Naive thymus-derived CD8-positive, alpha-beta T cell (primary cell): ENCODE results near the gene CNGB1. TPM values are rescaled to one million over a fixed set of nuclear protein-coding genes. Genes with fewer than 3 reads are reported as not detected.
A peak's percentile ranks its signal among the peaks of the same experiment; 100 is the strongest.

ENCODE experiments used
- ATAC-seq, 2 donors: fragments of 150-1000 bp; cut with Tn5 transposase in 1 of 2; sonication (Bioruptor Pico), chemical (Tn5 transposase) in 1 of 2; 1 replicate in 1 of 2; 2 replicates in 1 of 2; pipeline ENCODE4 v1.10.0; 2021; ENCODE audit warnings: mild to moderate bottlenecking in 2 of 2, moderate library complexity in 2 of 2
- POLR2A ChIA-PET: fragments of 350-600 bp; sonication (Branson Sonifier 250); formaldehyde crosslinking; loops from one replicate; lab custom pipeline; 2021; ENCODE audit warnings: antibody characterized with exemption; lab: Charles Lee
- DNase-seq, 10 donors: peaks; one replicate each; pipeline versions ENCODE4 v3.0.0 to v3.0.0-alpha.2; 2020 to 2022
- H3K27ac Mint-ChIP-seq, 10 donors: one replicate each; pipeline ENCODE4 v1.8.0; 2020 to 2022; ENCODE audit warnings: mild to moderate bottlenecking in 10 of 10, mixed read lengths in 10 of 10, moderate library complexity in 4 of 10, inconsistent platforms in 1 of 10
- H3K27me3 Mint-ChIP-seq, 5 donors: one replicate each; pipeline ENCODE4 v1.8.0; 2021 to 2022; ENCODE audit warnings: mixed read lengths in 5 of 5
- H3K36me3 Mint-ChIP-seq, 3 donors: one replicate each; pipeline ENCODE4 v1.8.0; 2020 to 2022; ENCODE audit warnings: mixed read lengths in 3 of 3, mild to moderate bottlenecking in 2 of 3, inconsistent platforms in 1 of 3
- H3K4me1 Mint-ChIP-seq, 4 donors: one replicate each; pipeline ENCODE4 v1.8.0; 2021 to 2022; ENCODE audit warnings: mixed read lengths in 4 of 4
- H3K4me3 Mint-ChIP-seq, 10 donors: one replicate each; pipeline ENCODE4 v1.8.0; 2020 to 2022; ENCODE audit warnings: mild to moderate bottlenecking in 10 of 10, mixed read lengths in 10 of 10, moderate library complexity in 6 of 10, inconsistent platforms in 1 of 10
- H3K9me3 Mint-ChIP-seq, 9 donors: one replicate each; pipeline ENCODE4 v1.8.0; 2020 to 2022; ENCODE audit warnings: mixed read lengths in 9 of 9, mild to moderate bottlenecking in 3 of 9, inconsistent platforms in 1 of 9, moderate library complexity in 1 of 9
- polyA plus RNA-seq, 3 donors: library from polyadenylated mRNA; unstranded; fragments of 300-500 nt; fragmentation: Illumina TruSeq; gene quantifications; one replicate each; pipeline ENCODE4 v1.2.3, GENCODE V29; 2021
- total RNA-seq, 8 experiments: library from RNA in 2 of 8; stranded (reverse) in 2 of 8; gene quantifications; one replicate each; pipeline ENCODE4 v1.2.3 and lab custom pipeline; 2021 to 2026

The CNGB1 gene
- total and polyA plus RNA-seq, 5 experiments from 2014 or later, result not detected

GRCh38 chr16:58002416-58002800, 31.5 kb upstream of the CNGB1 start:
- Mint-ChIP-seq H3K27ac (peak overlapping the region in 7 of 10 donors; percentile 52 to 95 (median 81)), H3K36me3 (peaks cover 0 to 48% (median 12%) of the 10 kb centered on the region in 3 donors), H3K9me3 (no peaks in the 10 kb centered on the region), H3K4me3 (peak overlapping the region in 7 of 10 donors; percentile 8 to 96 (median 74)), H3K4me1 (peaks cover 25 to 63% (median 57%) of the 10 kb centered on the region in 4 donors), H3K27me3 (no peaks in the 10 kb centered on the region)
- POLR2A ChIA-PET, result interaction anchor here (5.6 kb wide), 1 partner anchor 15 kb away, joined by 26 read pairs; no protein-coding TSS in a partner anchor
- ATAC-seq, result no peak
- DNase-seq, result peak in 1 of 10 donors; percentile 52

GRCh38 chr16:58001781-58002415, 31.0 kb upstream of the CNGB1 start:
- Mint-ChIP-seq H3K9me3 (no peaks in the 10 kb centered on the region), H3K4me3 (peak overlapping the region; percentile 65 to 96 (median 91)), H3K4me1 (peaks cover 26 to 65% (median 61%) of the 10 kb centered on the region in 4 donors), H3K27me3 (no peaks in the 10 kb centered on the region), H3K36me3 (peaks cover 0 to 49% (median 10%) of the 10 kb centered on the region in 3 donors), H3K27ac (peak overlapping the region; percentile 69 to 95 (median 88))
- DNase-seq, result no peak
- ATAC-seq, result no peak
- POLR2A ChIA-PET, result interaction anchor here (1.0 to 5.6 kb wide), 4 partner anchors 14 to 459 kb away, joined by 3 to 26 read pairs (median 15); partner anchors contain the start of genes ADGRG5 and KATNB1

GRCh38 chr16:58000706-58001676, 30.1 kb upstream of the CNGB1 start, which contains the start of gene USB1:
USB1 (plus strand) TSS chr16:58001407; CDS start chr16:58001484, 77 bp downstream.
- peaks cover 26 to 67% (median 63%) of the 10 kb centered on the region in 4 donors for H3K4me1 Mint-ChIP-seq
- ATAC-seq, result peak; percentile 75 to 76
- POLR2A ChIA-PET, result interaction anchor here (1.0 to 5.6 kb wide), 11 partner anchors 12 to 458 kb away, joined by 3 to 26 read pairs (median 5); partner anchors contain the start of genes ADGRG5, CFAP20 and KATNB1

GRCh38 chr16:57999971-58000705, 29.2 kb upstream of the CNGB1 start, which contains the start of gene ZNF319:
ZNF319 (minus strand) TSS chr16:58000672; CDS start chr16:57998265, 2,407 bp downstream.
- peaks cover 0 to 41% (median 0%) of the 10 kb centered on the region in 3 donors for H3K36me3 Mint-ChIP-seq
- H3K27me3 Mint-ChIP-seq, result no peaks in the 10 kb centered on the region
- POLR2A ChIA-PET, result interaction anchor here (0.7 to 5.6 kb wide), 11 partner anchors 13 to 311 kb away, joined by 3 to 26 read pairs (median 5); partner anchors contain the start of genes CFAP20 and KATNB1

More at GRCh38 chr16:58000706-58001676, 30.1 kb upstream of the CNGB1 start, which contains the start of gene USB1:
- Mint-ChIP-seq H3K36me3 (peaks cover 0 to 41% (median 2%) of the 10 kb centered on the region in 3 donors), H3K4me3 (peak within 1 kb of the TSS; percentile 88 to 96 (median 91)), H3K27ac (peak within 1 kb of the TSS; percentile 79 to 97 (median 91)), H3K27me3 (no peaks in the 10 kb centered on the region), H3K9me3 (no peaks in the 10 kb centered on the region)
- peak; percentile 73 to 90 (median 88) for DNase-seq

GRCh38 chr16:57999366-57999970, 28.5 kb upstream of the CNGB1 start:
- peaks cover 0 to 40% (median 0%) of the 10 kb centered on the region in 3 donors for H3K36me3 Mint-ChIP-seq

More at GRCh38 chr16:57999971-58000705, 29.2 kb upstream of the CNGB1 start, which contains the start of gene ZNF319:
- Mint-ChIP-seq H3K4me1 (peaks cover 26 to 74% (median 65%) of the 10 kb centered on the region in 4 donors), H3K4me3 (peak within 1 kb of the TSS; percentile 88 to 96 (median 91)), H3K9me3 (no peaks in the 10 kb centered on the region), H3K27ac (peak within 1 kb of the TSS; percentile 81 to 97 (median 93))
- ATAC-seq (peak; percentile 12 to 17), DNase-seq (peak in 4 of 10 donors; percentile 21 to 67 (median 26))

GRCh38 chr16:57998992-57999365, 28.1 kb upstream of the CNGB1 start:
- peaks cover 0 to 35% (median 0%) of the 10 kb centered on the region in 3 donors for H3K36me3 Mint-ChIP-seq
- no peaks in the 10 kb centered on the region for H3K9me3 Mint-ChIP-seq
- no peaks in the 10 kb centered on the region for H3K27me3 Mint-ChIP-seq
- peaks cover 30 to 77% (median 65%) of the 10 kb centered on the region in 4 donors for H3K4me1 Mint-ChIP-seq
- H3K4me3 Mint-ChIP-seq, result peak overlapping the region; percentile 79 to 91 (median 84)
- H3K27ac Mint-ChIP-seq, result peak overlapping the region; percentile 80 to 96 (median 90)
- DNase-seq (peak in 1 of 10 donors; percentile 27), ATAC-seq (no peak)
- POLR2A ChIA-PET, result interaction anchor here (0.6 to 5.6 kb wide), 8 partner anchors 11 to 875 kb away, joined by 3 to 26 read pairs (median 6); partner anchors contain the start of gene KATNB1

More at GRCh38 chr16:57999366-57999970, 28.5 kb upstream of the CNGB1 start:
- DNase-seq (peak in 8 of 10 donors; percentile 16 to 70 (median 54)), ATAC-seq (peak; percentile 26 to 47)
- H3K27ac Mint-ChIP-seq, result peak overlapping the region; percentile 80 to 96 (median 90)
- H3K4me1 Mint-ChIP-seq, result peaks cover 27 to 75% (median 65%) of the 10 kb centered on the region in 4 donors
- H3K27me3 Mint-ChIP-seq, result no peaks in the 10 kb centered on the region
- H3K9me3 Mint-ChIP-seq, result no peaks in the 10 kb centered on the region
- POLR2A ChIA-PET, result interaction anchor here (0.6 to 5.6 kb wide), 11 partner anchors 12 to 876 kb away, joined by 3 to 26 read pairs (median 5); partner anchors contain the start of genes CFAP20 and KATNB1
- H3K4me3 Mint-ChIP-seq, result peak overlapping the region; percentile 79 to 91 (median 84)

- peaks cover 0 to 32% (median 0%) of the 10 kb centered on the region in 3 donors for H3K36me3 Mint-ChIP-seq
- ATAC-seq, result peak in 1 of 2 donors; percentile 14
- H3K9me3 Mint-ChIP-seq, result no peaks in the 10 kb centered on the region
- H3K4me1 Mint-ChIP-seq, result peaks cover 30 to 78% (median 62%) of the 10 kb centered on the region in 4 donors
- H3K4me3 Mint-ChIP-seq, result peak overlapping the region; percentile 79 to 91 (median 84)
- DNase-seq, result peak in 9 of 10 donors; percentile 21 to 72 (median 40)
- POLR2A ChIA-PET, result interaction anchor here (1.1 to 5.6 kb wide), 4 partner anchors 11 to 309 kb away, joined by 3 to 26 read pairs (median 11); partner anchors contain the start of gene KATNB1
- no peaks in the 10 kb centered on the region for H3K27me3 Mint-ChIP-seq
- peak overlapping the region; percentile 80 to 96 (median 90) for H3K27ac Mint-ChIP-seq
Observed at GRCh38 chr16:57998486-57998885, 27.6 kb upstream of the CNGB1 start.

GRCh38 chr16:57997528-57998265, 26.8 kb upstream of the CNGB1 start:
- Mint-ChIP-seq H3K36me3 (peaks cover 0 to 25% (median 0%) of the 10 kb centered on the region in 3 donors), H3K27ac (peak overlapping the region; percentile 80 to 96 (median 90)), H3K4me1 (peaks cover 33 to 77% (median 62%) of the 10 kb centered on the region in 4 donors), H3K27me3 (no peaks in the 10 kb centered on the region), H3K9me3 (no peaks in the 10 kb centered on the region), H3K4me3 (peak overlapping the region; percentile 79 to 91 (median 84))
- POLR2A ChIA-PET, result interaction anchor here (0.7 to 5.6 kb wide), 3 partner anchors 10 to 308 kb away, joined by 3 to 26 read pairs (median 3); partner anchors contain the start of gene CFAP20
- ATAC-seq, result no peak
- no peak for DNase-seq

- Mint-ChIP-seq H3K36me3 (peaks cover 0 to 20% (median 0%) of the 10 kb centered on the region in 3 donors), H3K4me1 (peaks cover 37 to 76% (median 60%) of the 10 kb centered on the region in 4 donors), H3K9me3 (no peaks in the 10 kb centered on the region), H3K27me3 (no peaks in the 10 kb centered on the region), H3K4me3 (peak overlapping the region in 4 of 10 donors; percentile 31 to 84 (median 79)), H3K27ac (peak overlapping the region in 8 of 10 donors; percentile 19 to 93 (median 84))
- ATAC-seq, result no peak
- POLR2A ChIA-PET, result interaction anchor here (1.5 to 5.6 kb wide), 2 partner anchors 10 to 307 kb away, joined by 3 to 26 read pairs; no protein-coding TSS in a partner anchor
- DNase-seq, result no peak
Observed at GRCh38 chr16:57997176-57997527, 26.2 kb upstream of the CNGB1 start.
